ENCODE measurements around the gene TRIO. TPM values are rescaled to one million over a fixed set of nuclear protein-coding genes. Genes with fewer than 3 reads are reported as not detected.

Gene TRIO
- total RNA-seq, 4 donors from 2014 or later, result 186 to 388 (median 285) TPM

DNA sequence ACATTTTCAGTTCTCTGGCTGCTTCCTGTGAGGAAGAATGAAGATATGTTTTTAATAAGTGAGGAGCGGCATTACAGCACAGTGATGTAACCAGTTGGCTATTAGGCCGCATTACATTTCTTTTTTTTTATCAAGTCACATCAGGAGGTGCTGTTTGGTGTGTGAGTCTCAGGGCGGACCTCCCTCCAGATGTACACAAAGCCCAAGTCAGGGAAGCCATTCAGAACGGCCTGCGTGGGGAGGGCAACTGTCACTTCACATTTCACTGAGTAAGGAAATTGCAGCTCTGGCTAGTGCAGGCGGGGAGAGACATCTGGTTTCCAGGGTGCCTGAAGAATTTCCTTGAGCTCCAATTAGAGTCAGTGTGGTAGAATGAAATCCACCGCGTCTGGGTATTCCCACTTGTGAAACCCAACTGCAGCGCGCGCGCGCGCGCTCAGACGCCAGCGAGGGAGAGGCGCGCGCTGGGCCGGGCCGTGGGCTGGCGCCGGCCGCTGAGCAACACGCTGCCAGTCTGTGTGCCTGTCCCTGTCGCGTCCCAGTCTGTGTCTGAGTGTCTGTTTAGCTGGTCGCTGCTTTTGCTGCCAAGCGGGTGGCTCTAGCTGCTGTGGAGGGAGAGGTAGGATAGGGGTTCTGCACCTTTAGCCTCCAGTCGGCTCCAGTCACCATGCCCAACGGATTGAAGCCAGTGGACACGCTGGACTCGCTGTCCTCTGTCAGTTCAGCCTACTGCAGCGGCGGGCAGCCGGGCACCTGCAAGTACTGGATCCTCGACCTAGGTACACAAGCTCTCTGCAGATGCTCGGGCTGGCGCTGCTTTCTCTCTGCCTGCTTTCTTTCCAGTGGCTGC is 297.7 kb downstream of the TRIO start:
- TF ChIP-seq POLR2A (IDR thresholded peaks at IDR 0.05) (peak; percentile 11), POLR2AphosphoS5 (IDR thresholded peaks at IDR 0.05) (peak in 2 of 3 donors; percentile 17 to 27), EP300 (IDR thresholded peaks at IDR 0.05; ENCODE audit: low read depth) (no peak)
- TF ChIP-seq, protein P1, sequence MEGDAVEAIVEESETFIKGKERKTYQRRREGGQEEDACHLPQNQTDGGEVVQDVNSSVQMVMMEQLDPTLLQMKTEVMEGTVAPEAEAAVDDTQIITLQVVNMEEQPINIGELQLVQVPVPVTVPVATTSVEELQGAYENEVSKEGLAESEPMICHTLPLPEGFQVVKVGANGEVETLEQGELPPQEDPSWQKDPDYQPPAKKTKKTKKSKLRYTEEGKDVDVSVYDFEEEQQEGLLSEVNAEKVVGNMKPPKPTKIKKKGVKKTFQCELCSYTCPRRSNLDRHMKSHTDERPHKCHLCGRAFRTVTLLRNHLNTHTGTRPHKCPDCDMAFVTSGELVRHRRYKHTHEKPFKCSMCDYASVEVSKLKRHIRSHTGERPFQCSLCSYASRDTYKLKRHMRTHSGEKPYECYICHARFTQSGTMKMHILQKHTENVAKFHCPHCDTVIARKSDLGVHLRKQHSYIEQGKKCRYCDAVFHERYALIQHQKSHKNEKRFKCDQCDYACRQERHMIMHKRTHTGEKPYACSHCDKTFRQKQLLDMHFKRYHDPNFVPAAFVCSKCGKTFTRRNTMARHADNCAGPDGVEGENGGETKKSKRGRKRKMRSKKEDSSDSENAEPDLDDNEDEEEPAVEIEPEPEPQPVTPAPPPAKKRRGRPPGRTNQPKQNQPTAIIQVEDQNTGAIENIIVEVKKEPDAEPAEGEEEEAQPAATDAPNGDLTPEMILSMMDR (IDR thresholded peaks at IDR 0.05), result no peak

DNA sequence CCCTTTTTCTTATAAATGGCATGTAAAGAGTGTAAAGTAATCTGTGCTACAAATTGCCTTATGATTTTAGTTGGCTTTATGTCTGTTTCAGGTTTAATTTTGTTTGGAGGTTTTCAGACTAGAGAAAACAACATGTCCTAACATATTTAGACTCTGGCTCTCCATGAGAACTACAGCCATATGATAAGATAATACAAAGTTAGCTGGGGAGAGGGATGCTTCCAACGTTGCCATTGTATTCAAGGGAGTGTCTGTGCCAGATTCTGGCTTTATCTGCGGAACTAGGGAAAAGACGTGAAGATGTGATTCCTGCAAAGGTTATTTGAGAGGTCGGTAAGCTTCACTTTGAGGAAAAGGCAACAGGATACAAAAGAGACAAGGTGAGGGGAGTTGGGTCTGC is 298.5 kb downstream of the TRIO start:
- Histone ChIP-seq H3K27ac (peak overlapping the region; percentile 67 to 85 (median 75)), H3K4me3 (peak overlapping the region in 1 of 4 donors; percentile 10), H3K9me3 (no peaks in the 10 kb centered on the region), H3K36me3 (no peaks in the 10 kb centered on the region), H3K27me3 (no peaks in the 10 kb centered on the region), H3K4me1 (peaks cover 3 to 50% (median 21%) of the 10 kb centered on the region in 4 donors)
- DNase-seq, result no peak
- in situ Hi-C loops (cut with MboI; ENCODE audit: low pct_ligation_motif_present in 1 of 4, low pct_unique_long_range_greater_than_20kb in 1 of 4, low sequenced_read_pairs in 3 of 4), result no loop called here
- 65% methylated on average over 4 of the region's 4 CpGs for WGBS, 2 donors (ENCODE audit: low coverage in 1 of 2)
- intact Hi-C loops (cut with DNase I; ENCODE audit: low total_unique reads), result no loop called here
- TF ChIP-seq, protein P1 (IDR thresholded peaks at IDR 0.05), result no peak
- TF ChIP-seq EP300 (IDR thresholded peaks at IDR 0.05; ENCODE audit: low read depth) (no peak), POLR2AphosphoS5 (IDR thresholded peaks at IDR 0.05) (no peak), POLR2A (IDR thresholded peaks at IDR 0.05) (no peak)

More for the DNA sequence above, 297.7 kb downstream of the TRIO start:
- peak overlapping the region; percentile 67 to 85 (median 75) for H3K27ac ChIP-seq
- WGBS, 2 donors (ENCODE audit: low coverage in 1 of 2), result 63 to 74% methylated on average over 2 to 40 of the region's 40 CpGs
- in situ Hi-C loops (cut with MboI; ENCODE audit: low pct_ligation_motif_present in 1 of 4, low pct_unique_long_range_greater_than_20kb in 1 of 4, low sequenced_read_pairs in 3 of 4), result no loop called here
- H3K4me3 ChIP-seq, result peak overlapping the region in 3 of 4 donors; percentile 17 to 37 (median 21)
- H3K4me1 ChIP-seq, result peaks cover 2 to 43% (median 18%) of the 10 kb centered on the region in 4 donors
- intact Hi-C loops (cut with DNase I; ENCODE audit: low total_unique reads), result no loop called here
- no peaks in the 10 kb centered on the region for H3K36me3 ChIP-seq
- no peaks in the 10 kb centered on the region for H3K27me3 ChIP-seq
- no peaks in the 10 kb centered on the region for H3K9me3 ChIP-seq
- DNase-seq, result peak; percentile 32

DNA sequence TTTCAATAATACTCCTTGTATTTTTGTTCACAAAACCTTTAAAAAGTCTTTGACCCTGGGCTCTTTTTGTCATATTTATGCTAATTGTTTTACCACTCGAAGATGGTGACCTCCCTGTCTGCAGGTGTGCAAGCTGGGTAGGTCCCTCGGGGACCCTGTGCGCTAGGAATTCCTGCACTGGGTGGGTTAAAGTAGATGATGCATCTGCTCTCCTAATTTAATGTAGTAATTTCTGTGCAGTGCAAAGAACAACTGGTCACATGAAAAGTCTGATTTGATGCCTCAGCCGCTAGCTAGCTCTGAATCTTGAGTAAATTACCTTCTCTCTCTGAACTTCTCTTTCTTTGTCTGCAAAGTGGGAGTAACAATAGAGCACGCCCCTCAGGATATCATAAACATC is 299.4 kb downstream of the TRIO start:
- in situ Hi-C loops (cut with MboI; ENCODE audit: low pct_ligation_motif_present in 1 of 4, low pct_unique_long_range_greater_than_20kb in 1 of 4, low sequenced_read_pairs in 3 of 4), result no loop called here
- peak overlapping the region in 1 of 4 donors; percentile 10 for H3K4me3 ChIP-seq
- intact Hi-C loops (cut with DNase I; ENCODE audit: low total_unique reads), result no loop called here
- H3K4me1 ChIP-seq, result peaks cover 3 to 58% (median 22%) of the 10 kb centered on the region in 4 donors
- 84% methylated on average over 5 of the region's 5 CpGs for WGBS, 2 donors (ENCODE audit: low coverage in 1 of 2)
- H3K36me3 ChIP-seq, result no peaks in the 10 kb centered on the region
- TF ChIP-seq POLR2A (IDR thresholded peaks at IDR 0.05) (no peak), EP300 (IDR thresholded peaks at IDR 0.05; ENCODE audit: low read depth) (no peak), POLR2AphosphoS5 (IDR thresholded peaks at IDR 0.05) (no peak)
- TF ChIP-seq, protein P1 (IDR thresholded peaks at IDR 0.05), result no peak
- no peaks in the 10 kb centered on the region for H3K9me3 ChIP-seq
- peak overlapping the region in 1 of 4 donors; percentile 85 for H3K27ac ChIP-seq
- no peak for DNase-seq
- no peaks in the 10 kb centered on the region for H3K27me3 ChIP-seq

DNA sequence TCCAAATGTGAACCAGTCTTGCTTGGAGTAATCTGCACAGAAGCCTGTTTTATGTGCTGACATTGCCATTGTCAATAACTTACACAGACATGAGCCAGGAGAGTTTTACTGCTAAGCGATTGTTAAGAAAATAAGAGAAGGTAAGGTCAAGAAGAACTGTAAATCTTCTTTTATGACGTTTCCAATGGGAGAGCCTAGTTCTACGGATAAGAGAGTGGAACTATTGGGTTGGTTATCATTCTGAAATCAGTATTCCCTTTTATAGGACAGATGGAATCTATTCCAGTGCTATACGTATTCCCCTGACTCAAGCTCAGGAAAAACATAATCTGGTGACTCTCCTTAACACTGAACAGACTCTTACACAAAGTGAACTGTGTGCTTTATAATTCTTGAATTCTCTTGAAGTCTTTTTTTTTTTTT is 300.5 kb downstream of the TRIO start:
- in situ Hi-C loops (cut with MboI; ENCODE audit: low pct_ligation_motif_present in 1 of 4, low pct_unique_long_range_greater_than_20kb in 1 of 4, low sequenced_read_pairs in 3 of 4), result no loop called here
- DNase-seq, result no peak
- intact Hi-C loops (cut with DNase I; ENCODE audit: low total_unique reads), result no loop called here
- no peaks in the 10 kb centered on the region for H3K27me3 ChIP-seq
- no peaks in the 10 kb centered on the region for H3K36me3 ChIP-seq
- peak overlapping the region in 3 of 4 donors; percentile 13 to 33 (median 13) for H3K27ac ChIP-seq
- WGBS, 2 donors (ENCODE audit: low coverage in 1 of 2), result 45 to 46% methylated on average over 4 of the region's 4 CpGs
- no peak overlapping the region for H3K4me3 ChIP-seq
- TF ChIP-seq POLR2A (IDR thresholded peaks at IDR 0.05) (no peak), POLR2AphosphoS5 (IDR thresholded peaks at IDR 0.05) (no peak)
- peaks cover 15 to 70% (median 33%) of the 10 kb centered on the region in 4 donors for H3K4me1 ChIP-seq
- H3K9me3 ChIP-seq, result no peaks in the 10 kb centered on the region

Measured in transverse colon (tissue), 4 donors.